Hepatocyte (in vitro differentiated cells): ENCODE measurements around the gene GLRX3. TPM values are rescaled to one million over a fixed set of nuclear protein-coding genes. Genes with fewer than 3 reads are reported as not detected.

Experiments
- DNase-seq: peaks from one replicate; pipeline ENCODE4 v3.0.0-alpha.2; 2016; ENCODE audit warnings: low spot score
- H2AFZ ChIP-seq: fragments of 200-600 bp; sonication (generic); 2 replicates; pipeline ENCODE4 v1.6.0; 2016; ENCODE audit warnings: antibody characterized with exemption, mild to moderate bottlenecking
- H3K27ac ChIP-seq: fragments of 200-600 bp; sonication (generic); 2 replicates; pipeline ENCODE4 v1.5.1; 2016; ENCODE audit warnings: mild to moderate bottlenecking
- H3K27me3 ChIP-seq: fragments of 200-600 bp; sonication (generic); 2 replicates; pipeline ENCODE4 v1.6.1; 2016
- H3K36me3 ChIP-seq: fragments of 200-600 bp; sonication (generic); replicated peaks from 2 replicates; pipeline ENCODE4 v1.5.1; 2016; ENCODE audit warnings: low read depth; ENCODE audit not compliant: insufficient read depth
- H3K4me1 ChIP-seq: fragments of 200-600 bp; sonication (generic); 2 replicates; pipeline ENCODE4 v1.5.1; 2016; ENCODE audit warnings: mild to moderate bottlenecking, moderate library complexity; ENCODE audit not compliant: insufficient read depth
- H3K4me2 ChIP-seq: fragments of 200-600 bp; sonication (generic); 2 replicates; pipeline ENCODE4 v1.6.0; 2016
- H3K4me3 ChIP-seq: fragments of 200-600 bp; sonication (generic); 2 replicates; pipeline ENCODE4 v1.5.1; 2016; ENCODE audit warnings: mild to moderate bottlenecking
- H3K79me2 ChIP-seq: fragments of 200-600 bp; sonication (generic); 2 replicates; pipeline ENCODE4 v1.6.0; 2017; ENCODE audit warnings: mild to moderate bottlenecking
- H3K9me2 ChIP-seq: fragments of 200-600 bp; sonication (generic); replicated peaks from 2 replicates; pipeline ENCODE4 v1.6.0; 2017; ENCODE audit warnings: mild to moderate bottlenecking; ENCODE audit not compliant: insufficient read depth
- H3K9me3 ChIP-seq: fragments of 200-600 bp; sonication (generic); 2 replicates; pipeline ENCODE4 v1.5.1; 2016; ENCODE audit warnings: low read depth, mild to moderate bottlenecking
- H4K20me1 ChIP-seq: fragments of 200-600 bp; sonication (generic); 2 replicates; pipeline ENCODE4 v1.6.0; 2016; ENCODE audit warnings: mild to moderate bottlenecking; ENCODE audit not compliant: insufficient read depth, poor library complexity, severe bottlenecking
- CTCF ChIP-seq: fragments of 200-600 bp; sonication (generic); IDR thresholded peaks from 2 replicates; pipeline ENCODE4 v1.5.1; 2016; ENCODE audit warnings: antibody characterized with exemption, mild to moderate bottlenecking; ENCODE audit not compliant: poor library complexity
- EZH2 ChIP-seq: fragments of 200-600 bp; sonication (generic); IDR thresholded peaks from 2 replicates; pipeline ENCODE4 v1.6.1; 2016; ENCODE audit warnings: antibody characterized with exemption, mild to moderate bottlenecking, borderline replicate concordance
- EZH2phosphoT487 ChIP-seq: fragments of 200-600 bp; sonication (generic); IDR thresholded peaks from one replicate; pipeline ENCODE4 v1.6.1; 2018; ENCODE audit warnings: antibody characterized with exemption, mild to moderate bottlenecking, low read depth, moderate library complexity; ENCODE audit not compliant: unreplicated experiment, severe bottlenecking
- WGBS: methylation state at CpG from one replicate; pipeline ENCODE4 v1.1.6; 2016; ENCODE audit warnings: low lambda C conversion rate; ENCODE audit errors: missing lambda C conversion rate; 5-methylcytosine and 5-hydroxymethylcytosine counted together
- polyA plus RNA-seq: library from polyadenylated mRNA; unstranded; fragments of >200 nt; fragmentation: Nextera tagmentation; extraction: Ambion mirVana; gene quantifications from 2 replicates; pipeline ENCODE4 v1.2.1, GENCODE V29; 2016
- total RNA-seq: library from RNA; depleted of rRNA; stranded (reverse); fragments of >200 nt; gene quantifications from 2 replicates; pipeline ENCODE4 v1.2.3, GENCODE V29; 2014

The GLRX3 gene
- total and polyA plus RNA-seq, 2 experiments from 2014 or later, result 90.6 to 100 TPM

GRCh38 chr10:130194194-130194990 is 58.2 kb downstream of the GLRX3 start:
- Histone ChIP-seq H4K20me1 (no peaks in the 10 kb centered on the region), H3K9me3 (no peaks in the 10 kb centered on the region), H3K79me2 (no peaks in the 10 kb centered on the region), H3K4me1 (peaks cover 3% of the 10 kb centered on the region), H3K27me3 (no peaks in the 10 kb centered on the region), H3K27ac (no peak overlapping the region), H3K9me2 (no peaks in the 10 kb centered on the region), H3K4me2 (no peak overlapping the region), H2AFZ (no peak overlapping the region), H3K4me3 (no peak overlapping the region), H3K36me3 (no peaks in the 10 kb centered on the region)
- no peak for DNase-seq
- TF ChIP-seq CTCF (no peak), EZH2phosphoT487 (no peak), EZH2 (no peak)
- WGBS, result 83% methylated on average over 18 of the region's 21 CpGs

GRCh38 chr10:130194991-130195645 is 58.9 kb downstream of the GLRX3 start:
- H4K20me1 ChIP-seq, result no peaks in the 10 kb centered on the region
- H3K36me3 ChIP-seq, result no peaks in the 10 kb centered on the region
- no peaks in the 10 kb centered on the region for H3K27me3 ChIP-seq
- H3K4me1 ChIP-seq, result peaks cover 3% of the 10 kb centered on the region
- no peaks in the 10 kb centered on the region for H3K79me2 ChIP-seq
- 96% methylated on average over 16 of the region's 19 CpGs for WGBS
- H3K9me2 ChIP-seq, result no peaks in the 10 kb centered on the region
- no peak overlapping the region for H2AFZ ChIP-seq
- no peak overlapping the region for H3K4me3 ChIP-seq
- no peak for TF ChIP-seq EZH2
- TF ChIP-seq EZH2phosphoT487, result no peak
- TF ChIP-seq CTCF, result no peak
- no peak overlapping the region for H3K27ac ChIP-seq
- no peak overlapping the region for H3K4me2 ChIP-seq
- H3K9me3 ChIP-seq, result no peaks in the 10 kb centered on the region
- DNase-seq, result no peak

- Histone ChIP-seq H3K27ac (no peak overlapping the region), H3K4me2 (no peak overlapping the region), H3K9me3 (no peaks in the 10 kb centered on the region), H3K4me3 (no peak overlapping the region), H3K9me2 (no peaks in the 10 kb centered on the region), H3K79me2 (no peaks in the 10 kb centered on the region), H4K20me1 (no peaks in the 10 kb centered on the region), H3K27me3 (no peaks in the 10 kb centered on the region), H3K36me3 (no peaks in the 10 kb centered on the region), H2AFZ (no peak overlapping the region), H3K4me1 (peaks cover under 1% of the 10 kb centered on the region)
- no peak for TF ChIP-seq CTCF
- no peak for TF ChIP-seq EZH2
- no peak for TF ChIP-seq EZH2phosphoT487
- DNase-seq, result no peak
- 84% methylated on average over 10 of the region's 10 CpGs for WGBS
Measured at GRCh38 chr10:130195746-130196294, 59.6 kb downstream of the GLRX3 start.
